NB4 (cell line): ENCODE data around the gene KCTD16.

ENCODE experiments used
- MYC ChIP-seq: IDR thresholded peaks from 2 replicates; pipeline ENCODE4 v1.6.1; 2011; ENCODE audit warnings: low read depth, low read length
- POLR2A ChIP-seq: IDR thresholded peaks from 2 replicates; pipeline ENCODE4 v1.6.1; 2011; ENCODE audit warnings: mild to moderate bottlenecking; ENCODE audit not compliant: insufficient read length; ENCODE audit errors: extremely low read depth
- TF ChIP-seq, protein P1 (sequence below): IDR thresholded peaks from one replicate; pipeline ENCODE4 v1.5.1; 2012; ENCODE audit warnings: low read depth, low read length
- TF ChIP-seq, protein P2 (sequence below): IDR thresholded peaks from 2 replicates; pipeline ENCODE4 v1.6.1; 2011; ENCODE audit warnings: low read depth, low read length

DNA sequence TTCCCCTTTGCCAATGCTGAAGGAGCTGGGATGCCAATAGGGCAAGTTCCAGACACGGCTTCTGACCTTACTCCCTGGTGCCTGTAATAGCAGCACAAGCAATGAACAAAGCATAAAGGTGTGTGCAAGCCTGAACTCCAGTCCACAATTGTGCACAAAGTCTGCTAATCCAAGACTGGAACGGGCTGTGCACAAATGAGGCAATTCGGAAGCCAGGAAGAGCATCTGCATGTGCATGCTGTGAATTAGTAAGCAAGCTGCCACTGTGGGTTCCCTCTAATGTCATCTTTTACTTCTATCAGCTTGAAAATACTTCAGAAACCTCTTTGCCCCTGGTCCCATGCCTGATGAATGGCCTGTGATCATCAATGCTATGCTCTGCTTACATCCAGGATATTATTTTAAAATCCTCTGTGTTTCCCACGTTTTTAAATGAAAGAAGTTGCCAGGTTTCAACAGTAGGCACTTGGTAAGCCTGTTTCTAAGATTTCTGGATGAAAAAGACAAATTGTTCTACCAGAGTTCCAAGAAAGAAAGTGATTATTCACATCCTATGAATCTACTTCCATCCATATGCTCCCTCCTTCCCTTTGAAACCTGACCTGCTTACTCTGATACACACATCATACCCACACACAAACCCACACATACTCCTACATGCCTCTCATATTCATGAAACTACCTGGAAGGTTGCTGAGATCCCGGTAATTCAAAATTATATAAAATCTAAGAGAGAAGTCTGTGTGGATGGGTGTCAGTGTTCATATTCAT is 165.7 kb downstream of the KCTD16 start:
- TF ChIP-seq, protein P1, sequence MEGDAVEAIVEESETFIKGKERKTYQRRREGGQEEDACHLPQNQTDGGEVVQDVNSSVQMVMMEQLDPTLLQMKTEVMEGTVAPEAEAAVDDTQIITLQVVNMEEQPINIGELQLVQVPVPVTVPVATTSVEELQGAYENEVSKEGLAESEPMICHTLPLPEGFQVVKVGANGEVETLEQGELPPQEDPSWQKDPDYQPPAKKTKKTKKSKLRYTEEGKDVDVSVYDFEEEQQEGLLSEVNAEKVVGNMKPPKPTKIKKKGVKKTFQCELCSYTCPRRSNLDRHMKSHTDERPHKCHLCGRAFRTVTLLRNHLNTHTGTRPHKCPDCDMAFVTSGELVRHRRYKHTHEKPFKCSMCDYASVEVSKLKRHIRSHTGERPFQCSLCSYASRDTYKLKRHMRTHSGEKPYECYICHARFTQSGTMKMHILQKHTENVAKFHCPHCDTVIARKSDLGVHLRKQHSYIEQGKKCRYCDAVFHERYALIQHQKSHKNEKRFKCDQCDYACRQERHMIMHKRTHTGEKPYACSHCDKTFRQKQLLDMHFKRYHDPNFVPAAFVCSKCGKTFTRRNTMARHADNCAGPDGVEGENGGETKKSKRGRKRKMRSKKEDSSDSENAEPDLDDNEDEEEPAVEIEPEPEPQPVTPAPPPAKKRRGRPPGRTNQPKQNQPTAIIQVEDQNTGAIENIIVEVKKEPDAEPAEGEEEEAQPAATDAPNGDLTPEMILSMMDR, result no peak
- TF ChIP-seq POLR2A, result no peak
- TF ChIP-seq, protein P2, sequence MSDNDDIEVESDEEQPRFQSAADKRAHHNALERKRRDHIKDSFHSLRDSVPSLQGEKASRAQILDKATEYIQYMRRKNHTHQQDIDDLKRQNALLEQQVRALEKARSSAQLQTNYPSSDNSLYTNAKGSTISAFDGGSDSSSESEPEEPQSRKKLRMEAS, result no peak
- no peak for TF ChIP-seq MYC
